NCI-H69 (cell line): Measurements from ENCODE around the gene PADI4.
"Not testable (repeated sequence)": the region's sequence is repeated elsewhere in the genome, so short reads cannot be mapped to it uniquely, and the experiment has no call there.

ENCODE experiments used
- DNase-seq: peaks from one replicate; lab custom pipeline; 2025; lab: John Stamatoyannopoulos, UW

Gene PADI4

DNA sequence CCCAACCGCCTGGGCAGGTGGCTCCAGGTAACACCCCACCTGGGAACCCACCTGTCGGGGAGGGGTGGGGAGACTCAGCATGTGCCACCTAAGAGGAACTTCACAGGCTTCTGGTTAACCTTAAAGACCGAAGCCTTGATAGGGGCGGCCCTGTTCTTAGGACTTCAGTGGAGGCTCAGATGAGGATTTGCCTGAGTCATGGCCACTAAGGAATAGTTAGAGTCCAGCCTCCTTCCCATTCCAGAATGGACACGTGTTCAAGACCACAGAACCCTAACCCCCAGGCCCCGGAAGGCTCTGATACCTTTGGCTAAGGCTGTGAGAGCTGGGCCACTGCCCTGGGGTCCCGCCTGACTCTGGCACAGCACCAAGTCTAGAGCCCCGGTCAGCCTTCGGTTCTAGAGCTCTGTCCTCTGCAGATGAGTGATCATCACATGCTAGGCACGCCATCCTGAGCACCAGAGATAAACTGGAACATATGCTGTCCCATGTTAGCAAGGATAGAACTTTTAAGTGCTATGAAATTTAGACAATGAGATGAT lies 84.3 kb downstream of the PADI4 start:
- DNase-seq = no peak

DNA sequence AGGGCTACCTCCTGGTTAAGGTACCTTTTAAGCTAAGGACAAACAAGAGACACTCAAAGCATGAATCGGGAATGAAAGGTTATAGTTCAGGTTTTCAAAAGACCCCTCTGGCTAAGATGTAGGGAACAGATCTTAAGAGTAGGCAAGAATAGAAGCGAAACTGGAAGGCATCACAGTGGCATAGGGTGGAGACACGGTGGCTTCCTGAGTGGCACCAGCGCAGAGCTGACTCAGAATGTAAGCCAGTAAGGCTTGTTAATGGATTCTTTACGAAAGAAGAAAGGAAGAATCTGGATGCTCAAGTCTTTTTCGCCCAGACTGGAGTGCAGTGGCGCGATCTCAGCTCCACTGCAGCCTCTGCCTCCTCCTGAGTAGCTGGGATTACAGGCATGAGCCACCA lies 85.2 kb downstream of the PADI4 start:
- no peak for DNase-seq

DNA sequence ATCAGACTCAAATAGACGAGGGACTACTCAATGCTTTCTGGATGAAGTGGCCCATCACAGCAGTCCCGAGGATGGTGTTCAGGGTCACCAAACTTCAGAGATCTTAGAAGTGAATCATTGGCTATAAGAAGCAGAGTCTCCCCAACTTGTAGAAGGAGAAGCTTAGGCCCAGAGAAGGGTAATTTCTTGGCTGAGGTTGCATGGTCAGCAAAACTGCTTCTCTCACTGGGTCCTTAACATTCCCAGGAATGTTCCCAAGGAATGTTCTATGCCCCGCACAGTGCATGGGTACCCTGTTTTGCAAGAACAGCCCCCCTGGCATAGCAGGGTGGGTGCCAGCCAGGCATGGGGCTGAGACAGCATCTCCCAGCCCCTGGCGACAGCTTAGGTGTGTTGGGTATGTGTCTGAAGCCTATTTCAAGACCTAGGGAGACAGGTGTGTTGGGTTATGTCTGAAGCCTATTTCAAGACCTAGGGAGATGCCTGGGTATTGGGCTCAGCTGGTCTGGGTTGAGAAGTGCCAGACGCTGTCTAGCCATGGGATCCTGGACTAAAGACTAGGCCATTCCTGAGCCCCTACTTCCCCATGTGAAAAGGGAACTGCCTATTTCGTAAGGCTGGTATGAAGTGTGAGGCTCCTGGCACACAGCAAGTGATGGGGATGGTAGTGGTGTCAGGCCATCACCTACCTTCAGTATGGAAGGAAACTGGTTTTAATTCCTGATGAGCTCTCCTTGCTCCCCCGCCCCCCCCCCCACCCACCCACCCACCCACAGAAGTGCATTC lies 90.1 kb downstream of the PADI4 start:
- no peak for DNase-seq

DNA sequence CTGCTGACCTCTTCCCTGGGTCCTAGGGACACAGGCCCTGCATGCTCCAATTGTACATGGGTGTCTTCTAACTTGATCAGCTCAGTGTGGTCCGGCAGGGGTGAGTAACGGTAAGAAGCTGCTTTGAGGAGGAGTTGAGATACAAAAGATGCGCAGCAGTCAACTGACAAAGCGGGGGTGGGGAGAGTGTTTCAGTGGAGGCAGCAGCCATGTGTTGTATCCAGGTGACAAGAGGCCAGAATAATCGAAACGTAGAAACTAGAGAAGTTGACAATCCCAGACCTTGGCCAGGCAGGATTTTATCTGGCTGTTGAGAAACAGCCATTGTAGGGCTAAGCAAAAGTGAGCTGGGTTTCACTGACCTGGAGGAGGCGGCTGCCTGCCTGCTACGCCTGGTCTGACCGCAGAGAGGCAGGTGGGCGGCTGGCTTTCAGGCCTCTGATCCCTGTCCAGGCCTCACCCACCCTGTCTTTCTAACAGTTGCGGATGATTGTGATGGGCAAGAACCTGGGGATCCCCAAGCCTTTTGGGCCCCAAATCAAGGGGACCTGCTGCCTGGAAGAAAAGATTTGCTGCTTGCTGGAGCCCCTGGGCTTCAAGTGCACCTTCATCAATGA lies 92.8 kb downstream of the PADI4 start:
- DNase-seq = no peak

GRCh38 chr1:17401841-17402240 lies 93.8 kb downstream of the PADI4 start:
- no peak for DNase-seq

DNA sequence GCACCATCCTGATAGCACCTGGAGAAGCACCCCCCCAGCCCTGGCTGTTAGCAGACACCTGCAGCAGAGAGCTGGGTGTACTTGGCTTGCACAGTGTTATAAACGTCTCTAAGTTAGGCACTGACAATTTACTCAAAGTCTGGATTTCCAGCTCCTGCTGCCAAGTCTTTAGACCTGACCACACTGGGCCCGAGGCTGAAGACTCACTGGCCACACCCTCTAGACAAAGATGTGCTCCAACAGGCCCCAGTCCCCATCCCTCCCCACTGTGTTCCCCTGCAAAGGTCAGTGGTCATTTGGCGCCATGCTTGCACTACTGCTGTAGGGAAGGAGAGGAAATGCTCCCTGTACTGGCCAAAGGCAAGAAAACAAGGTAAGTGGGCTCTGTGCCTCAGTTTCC lies 95.1 kb downstream of the PADI4 start:
- no peak for DNase-seq

DNA sequence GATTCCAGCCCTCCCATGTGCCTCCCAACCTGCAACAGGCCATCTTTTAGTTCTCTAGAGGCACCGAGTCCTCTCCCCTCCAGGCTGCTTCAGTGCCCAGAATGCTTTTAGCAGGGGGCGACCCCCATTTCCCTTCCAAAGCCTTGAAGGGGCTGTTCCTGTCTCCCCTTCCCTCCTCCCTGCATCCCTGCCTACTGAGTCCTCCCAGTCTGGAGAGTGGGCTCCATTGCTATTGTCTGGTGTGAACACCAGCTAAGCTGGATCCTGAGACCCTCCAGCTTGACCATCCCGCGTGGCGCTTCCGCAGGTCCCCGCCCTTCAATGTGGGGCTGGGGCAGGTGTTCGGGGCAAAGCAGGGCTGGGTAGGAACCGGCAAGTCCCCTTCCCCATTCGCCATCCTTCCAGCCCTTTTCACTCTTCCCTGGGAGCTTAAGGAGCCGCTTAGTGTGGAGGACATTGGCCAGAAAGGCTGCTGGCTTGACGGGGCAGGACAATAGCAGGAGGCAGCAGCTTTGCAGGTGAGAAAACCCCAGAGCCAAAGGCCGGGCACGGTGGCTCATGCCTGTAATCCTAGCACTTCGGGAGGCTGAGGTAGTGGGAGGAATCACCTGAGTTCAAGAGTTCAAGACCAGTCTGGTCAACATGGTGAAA lies 96.2 kb downstream of the PADI4 start:
- DNase-seq = no peak

DNA sequence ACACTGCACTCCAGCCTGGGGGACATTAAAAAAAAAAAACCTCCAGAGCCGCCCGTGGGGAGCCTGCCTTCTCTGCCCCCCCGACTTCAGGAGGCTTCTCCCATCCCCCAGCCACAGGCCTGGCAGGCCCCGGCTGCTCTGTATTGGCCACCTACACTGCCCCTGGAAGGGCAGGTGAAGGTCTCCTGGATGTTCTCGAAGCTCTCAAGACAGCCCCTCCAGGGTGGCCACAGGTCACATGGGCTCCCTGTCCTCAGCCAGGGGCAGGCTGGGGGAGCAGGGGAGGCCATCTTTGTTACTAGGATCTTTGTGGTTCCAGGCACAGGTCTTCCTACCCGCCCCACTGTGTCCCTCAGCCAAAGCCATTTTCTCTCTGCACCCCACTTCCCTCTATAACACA lies 96.8 kb downstream of the PADI4 start:
- no peak for DNase-seq

DNA sequence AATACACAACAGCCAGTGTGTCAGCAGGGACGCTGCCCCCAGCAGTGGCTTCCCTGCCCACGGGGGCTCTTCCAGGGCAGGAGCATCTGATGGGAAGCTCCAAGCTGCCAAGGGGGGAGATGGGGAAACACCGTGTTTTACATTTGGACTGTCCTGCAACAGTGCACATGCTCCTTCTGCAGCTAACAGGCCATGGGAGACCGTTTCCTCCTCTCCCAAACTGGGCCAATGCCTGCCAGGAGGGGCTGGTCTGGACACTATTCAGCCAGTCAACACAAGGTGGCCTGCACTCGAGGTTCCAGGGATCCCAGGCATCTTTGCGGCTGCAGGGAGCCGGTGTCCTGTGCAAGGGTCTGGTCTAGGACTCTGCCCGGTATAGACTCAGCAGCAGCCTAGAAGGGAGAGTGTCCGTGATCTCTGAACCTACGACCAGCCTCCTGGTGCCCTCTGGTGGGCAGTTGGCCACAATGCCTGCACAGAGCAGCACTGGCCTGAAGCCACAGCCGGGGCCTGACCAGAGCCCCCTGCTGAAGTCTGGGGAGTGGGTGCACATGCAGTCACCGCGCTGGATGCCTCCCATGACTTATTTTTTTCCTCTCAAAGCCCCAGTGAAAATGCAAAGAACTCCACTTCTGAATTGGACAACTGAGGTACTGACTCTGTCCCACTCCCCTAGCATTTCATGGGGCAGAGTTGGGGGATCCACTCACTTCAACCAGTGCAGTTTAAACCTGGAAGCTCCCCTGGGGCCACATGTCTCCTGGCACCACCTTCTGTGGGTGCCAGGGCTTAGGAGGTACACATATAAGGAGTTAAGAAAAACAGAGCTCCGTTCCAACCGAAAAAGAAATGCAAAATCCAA lies 98.1 kb downstream of the PADI4 start:
- peak; percentile 41 for DNase-seq

- DNase-seq = not testable (repeated sequence)
Observed at GRCh38 chr1:17406760-17407475, 98.9 kb downstream of the PADI4 start.

DNA sequence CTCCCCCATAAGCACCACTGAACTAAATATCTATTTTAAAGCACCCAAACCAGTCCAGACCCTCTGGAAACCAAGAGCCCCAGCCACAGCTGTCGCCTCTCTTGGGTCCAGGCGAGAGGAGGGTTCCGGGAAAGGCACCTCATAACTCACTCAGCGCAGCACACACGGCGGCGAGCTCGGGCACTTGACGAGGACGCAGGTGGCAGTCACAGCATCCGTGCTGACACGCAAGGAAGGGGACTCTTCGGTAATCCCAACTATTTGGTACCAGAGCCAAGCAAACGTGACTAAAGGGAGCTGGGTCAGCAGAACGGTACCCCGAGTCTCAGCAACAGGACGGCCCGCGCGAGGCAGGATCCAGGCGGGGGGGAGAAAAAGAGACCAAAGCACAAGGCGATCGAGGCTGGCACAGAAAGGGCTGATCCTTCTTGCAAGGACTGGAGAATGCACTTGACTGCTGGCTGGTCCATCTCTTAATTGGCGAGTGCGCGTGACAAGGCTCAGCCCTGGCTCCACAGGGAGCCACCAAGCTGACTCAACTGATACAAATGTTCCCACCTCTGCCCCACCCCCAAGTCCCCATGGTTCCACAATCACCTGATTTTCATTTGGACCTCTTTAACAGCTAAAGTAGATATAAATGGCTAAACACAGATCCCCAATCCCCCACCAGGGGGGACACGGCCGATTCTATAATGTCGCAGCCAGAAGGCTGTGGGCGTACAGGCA lies 100.0 kb downstream of the PADI4 start:
- DNase-seq = not testable (repeated sequence)

DNA sequence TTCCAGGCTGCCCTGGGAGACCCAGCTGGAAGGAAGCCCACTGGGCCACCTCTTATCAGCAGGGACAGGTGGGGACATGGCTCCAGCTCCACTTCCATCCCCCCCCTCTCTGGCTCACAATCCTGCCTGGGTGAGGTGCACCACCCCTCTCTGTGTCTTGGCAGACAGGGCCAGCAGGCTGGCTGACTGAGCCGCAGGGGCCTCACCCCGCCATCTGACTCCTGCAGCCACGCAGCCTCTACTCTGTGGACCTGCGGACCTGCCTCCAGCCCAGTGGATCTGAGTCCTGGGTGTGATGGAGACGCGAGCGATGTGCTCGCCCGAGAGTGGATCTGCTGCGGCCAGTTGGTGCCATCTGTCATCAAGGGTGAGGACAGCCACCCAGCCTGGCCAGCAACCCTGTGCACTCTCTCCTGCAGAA lies 101.4 kb downstream of the PADI4 start:
- no peak for DNase-seq

DNA sequence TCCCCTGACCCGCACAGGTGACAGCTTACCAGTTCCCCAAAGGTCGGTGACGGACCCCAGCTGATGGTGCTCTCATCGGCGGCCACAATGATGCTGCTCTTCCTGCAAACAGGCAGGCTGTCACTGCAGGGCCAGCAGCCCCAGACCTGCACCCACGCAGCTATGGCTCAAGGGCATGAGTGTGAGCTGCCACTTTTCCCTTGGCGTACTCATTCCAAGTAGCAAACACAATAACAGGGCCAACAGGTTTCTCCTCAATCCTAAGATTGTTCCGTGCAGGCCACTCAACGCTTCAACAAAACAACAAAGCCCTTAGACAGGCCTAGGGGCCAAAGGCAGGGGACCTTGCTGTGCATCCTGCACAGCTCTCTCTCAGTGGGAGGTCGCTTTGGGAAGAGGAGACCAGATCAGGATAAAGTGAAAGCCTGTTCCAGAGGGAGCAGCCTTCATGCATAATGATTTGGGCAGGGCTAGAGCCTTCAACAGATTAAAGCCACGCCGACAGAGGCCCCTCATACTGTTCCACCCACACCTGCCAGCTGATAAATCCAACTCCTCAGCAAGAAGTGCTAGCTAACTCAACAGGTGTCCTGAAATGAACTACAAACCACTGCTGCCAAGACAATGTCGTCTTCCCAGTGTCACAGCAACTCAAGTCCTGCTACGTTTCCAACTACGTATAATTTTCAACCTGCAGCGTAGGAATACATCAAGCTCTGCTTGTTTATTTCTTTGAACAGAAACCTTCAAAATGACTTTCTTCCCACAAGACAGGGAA lies 104.3 kb downstream of the PADI4 start:
- DNase-seq = no peak
